ENCODE data around the gene SLC30A3.

The SLC30A3 gene

GRCh38 chr2:27261241-27261925, 1.5 kb downstream of the SLC30A3 start:
- DNase-seq (ENCODE audit: low spot score) = no peak

GRCh38 chr2:27258051-27258450, 4.8 kb downstream of the SLC30A3 start:
- no peak for DNase-seq (ENCODE audit: low spot score)

GRCh38 chr2:27256855-27257454, 5.9 kb downstream of the SLC30A3 start:
- DNase-seq (ENCODE audit: low spot score) = no peak

- DNase-seq (ENCODE audit: low spot score) = no peak
Measured at GRCh38 chr2:27255660-27256059, 7.2 kb downstream of the SLC30A3 start.

- no peak for DNase-seq (ENCODE audit: low spot score)
Measured at GRCh38 chr2:27255187-27255586, 7.7 kb downstream of the SLC30A3 start.

GRCh38 chr2:27251766-27252165, 11.1 kb downstream of the SLC30A3 start:
- DNase-seq (ENCODE audit: low spot score) = no peak

- no peak for DNase-seq (ENCODE audit: low spot score)
Measured at GRCh38 chr2:27250652-27251379, 12.0 kb downstream of the SLC30A3 start.

- peak; percentile 3 for DNase-seq (ENCODE audit: low spot score)
Measured at GRCh38 chr2:27249891-27250651, 12.8 kb downstream of the SLC30A3 start.

- DNase-seq (ENCODE audit: low spot score) = no peak
Measured at GRCh38 chr2:27249159-27249890, 13.5 kb downstream of the SLC30A3 start.

GRCh38 chr2:27247893-27248292, 15.0 kb downstream of the SLC30A3 start:
- no peak for DNase-seq (ENCODE audit: low spot score)

GRCh38 chr2:27245626-27246025, 17.2 kb downstream of the SLC30A3 start:
- peak; percentile 4 for DNase-seq (ENCODE audit: low spot score)

- DNase-seq (ENCODE audit: low spot score) = no peak
Measured at GRCh38 chr2:27245116-27245515, 17.7 kb downstream of the SLC30A3 start.

GRCh38 chr2:27243391-27244130, 19.3 kb downstream of the SLC30A3 start:
- no peak for DNase-seq (ENCODE audit: low spot score)

- DNase-seq (ENCODE audit: low spot score) = no peak
Measured at GRCh38 chr2:27242614-27242951, 20.3 kb downstream of the SLC30A3 start.

- DNase-seq (ENCODE audit: low spot score) = no peak
Measured at GRCh38 chr2:27241761-27242613, 20.9 kb downstream of the SLC30A3 start.

- no peak for DNase-seq (ENCODE audit: low spot score)
Measured at GRCh38 chr2:27240406-27240805, 22.4 kb downstream of the SLC30A3 start.

GRCh38 chr2:27238976-27239375, 23.9 kb downstream of the SLC30A3 start:
- DNase-seq (ENCODE audit: low spot score) = no peak

GRCh38 chr2:27237341-27237945, 25.4 kb downstream of the SLC30A3 start:
- DNase-seq (ENCODE audit: low spot score) = no peak

- DNase-seq (ENCODE audit: low spot score) = no peak
Measured at GRCh38 chr2:27236626-27237025, 26.2 kb downstream of the SLC30A3 start.

- no peak for DNase-seq (ENCODE audit: low spot score)
Measured at GRCh38 chr2:27236136-27236535, 26.7 kb downstream of the SLC30A3 start.
